ENCODE data around the gene TJP2.

The TJP2 gene

GRCh38 chr9:69248005-69248404 lies 73.9 kb downstream of the TJP2 start:
- H3K4me2 ChIP-seq (ENCODE audit: low read length) = no peak overlapping the region
- H3K36me3 ChIP-seq (replicated peaks; ENCODE audit: low read depth, low read length) = peaks cover 53% of the 10 kb centered on the region
- no peak overlapping the region for H3K9ac ChIP-seq (ENCODE audit: low read length)
- H2AFZ ChIP-seq (ENCODE audit: low read depth, low read length) = no peak overlapping the region
- H3K27ac ChIP-seq (ENCODE audit: low read length) = no peak overlapping the region
- H3K79me2 ChIP-seq (ENCODE audit: low read length) = no peaks in the 10 kb centered on the region
- TF ChIP-seq CTCF (IDR thresholded peaks at IDR 0.05; ENCODE audit: low read depth, low read length) = no peak
- no peak for TF ChIP-seq EZH2phosphoT487 (IDR thresholded peaks at IDR 0.05; ENCODE audit: low read depth)
- no peaks in the 10 kb centered on the region; the same call in 1 of the 2 replicates for H4K20me1 ChIP-seq (ENCODE audit: insufficient read depth, low read length)
- no peaks in the 10 kb centered on the region for H3K27me3 ChIP-seq (ENCODE audit: low read depth, low read length)
- no peaks in the 10 kb centered on the region for H3K4me1 ChIP-seq (ENCODE audit: low read length)
- no peak overlapping the region for H3K4me3 ChIP-seq (ENCODE audit: low read length)
- H3K9me3 ChIP-seq (ENCODE audit: insufficient read depth, low read length) = no peaks in the 10 kb centered on the region

GRCh38 chr9:69249337-69249736 lies 75.3 kb downstream of the TJP2 start:
- H3K4me3 ChIP-seq (ENCODE audit: low read length) = no peak overlapping the region
- no peaks in the 10 kb centered on the region; the same call in 1 of the 2 replicates for H4K20me1 ChIP-seq (ENCODE audit: insufficient read depth, low read length)
- no peak overlapping the region for H3K27ac ChIP-seq (ENCODE audit: low read length)
- no peaks in the 10 kb centered on the region for H3K79me2 ChIP-seq (ENCODE audit: low read length)
- no peaks in the 10 kb centered on the region for H3K9me3 ChIP-seq (ENCODE audit: insufficient read depth, low read length)
- no peaks in the 10 kb centered on the region for H3K4me1 ChIP-seq (ENCODE audit: low read length)
- no peaks in the 10 kb centered on the region for H3K27me3 ChIP-seq (ENCODE audit: low read depth, low read length)
- TF ChIP-seq CTCF (IDR thresholded peaks at IDR 0.05; ENCODE audit: low read depth, low read length) (no peak), EZH2phosphoT487 (IDR thresholded peaks at IDR 0.05; ENCODE audit: low read depth) (no peak)
- no peak overlapping the region for H3K9ac ChIP-seq (ENCODE audit: low read length)
- no peak overlapping the region for H2AFZ ChIP-seq (ENCODE audit: low read depth, low read length)
- H3K36me3 ChIP-seq (replicated peaks; ENCODE audit: low read depth, low read length) = peaks cover 62% of the 10 kb centered on the region
- H3K4me2 ChIP-seq (ENCODE audit: low read length) = no peak overlapping the region

- H3K4me2 ChIP-seq (ENCODE audit: low read length) = no peak overlapping the region
- no peak overlapping the region for H3K27ac ChIP-seq (ENCODE audit: low read length)
- no peak overlapping the region for H3K4me3 ChIP-seq (ENCODE audit: low read length)
- TF ChIP-seq CTCF (IDR thresholded peaks at IDR 0.05; ENCODE audit: low read depth, low read length) (no peak), EZH2phosphoT487 (IDR thresholded peaks at IDR 0.05; ENCODE audit: low read depth) (no peak)
- no peaks in the 10 kb centered on the region; the same call in 1 of the 2 replicates for H4K20me1 ChIP-seq (ENCODE audit: insufficient read depth, low read length)
- H3K4me1 ChIP-seq (ENCODE audit: low read length) = no peaks in the 10 kb centered on the region
- no peak overlapping the region for H3K9ac ChIP-seq (ENCODE audit: low read length)
- no peaks in the 10 kb centered on the region for H3K9me3 ChIP-seq (ENCODE audit: insufficient read depth, low read length)
- H3K27me3 ChIP-seq (ENCODE audit: low read depth, low read length) = no peaks in the 10 kb centered on the region
- H3K79me2 ChIP-seq (ENCODE audit: low read length) = no peaks in the 10 kb centered on the region
- H2AFZ ChIP-seq (ENCODE audit: low read depth, low read length) = no peak overlapping the region
- peaks cover 54% of the 10 kb centered on the region for H3K36me3 ChIP-seq (replicated peaks; ENCODE audit: low read depth, low read length)
These were observed 76.6 kb downstream of the TJP2 start for GRCh38 chr9:69250681-69251080.

- Histone ChIP-seq H3K79me2 (ENCODE audit: low read length) (no peaks in the 10 kb centered on the region), H3K9ac (ENCODE audit: low read length) (no peak overlapping the region), H3K36me3 (replicated peaks; ENCODE audit: low read depth, low read length) (peaks cover 51% of the 10 kb centered on the region), H3K27me3 (ENCODE audit: low read depth, low read length) (no peaks in the 10 kb centered on the region), H3K27ac (ENCODE audit: low read length) (no peak overlapping the region), H3K4me2 (ENCODE audit: low read length) (no peak overlapping the region), H3K4me1 (ENCODE audit: low read length) (no peaks in the 10 kb centered on the region), H3K9me3 (ENCODE audit: insufficient read depth, low read length) (no peaks in the 10 kb centered on the region), H3K4me3 (ENCODE audit: low read length) (no peak overlapping the region), H2AFZ (ENCODE audit: low read depth, low read length) (no peak overlapping the region), H4K20me1 (ENCODE audit: insufficient read depth, low read length) (no peaks in the 10 kb centered on the region; the same call in 1 of the 2 replicates)
- TF ChIP-seq EZH2phosphoT487 (IDR thresholded peaks at IDR 0.05; ENCODE audit: low read depth) = no peak
- TF ChIP-seq CTCF (IDR thresholded peaks at IDR 0.05; ENCODE audit: low read depth, low read length) = no peak
These were observed 78.4 kb downstream of the TJP2 start for GRCh38 chr9:69252436-69252835.
